ENCODE measurements around the gene DYRK1A.

DYRK1A gene

DNA sequence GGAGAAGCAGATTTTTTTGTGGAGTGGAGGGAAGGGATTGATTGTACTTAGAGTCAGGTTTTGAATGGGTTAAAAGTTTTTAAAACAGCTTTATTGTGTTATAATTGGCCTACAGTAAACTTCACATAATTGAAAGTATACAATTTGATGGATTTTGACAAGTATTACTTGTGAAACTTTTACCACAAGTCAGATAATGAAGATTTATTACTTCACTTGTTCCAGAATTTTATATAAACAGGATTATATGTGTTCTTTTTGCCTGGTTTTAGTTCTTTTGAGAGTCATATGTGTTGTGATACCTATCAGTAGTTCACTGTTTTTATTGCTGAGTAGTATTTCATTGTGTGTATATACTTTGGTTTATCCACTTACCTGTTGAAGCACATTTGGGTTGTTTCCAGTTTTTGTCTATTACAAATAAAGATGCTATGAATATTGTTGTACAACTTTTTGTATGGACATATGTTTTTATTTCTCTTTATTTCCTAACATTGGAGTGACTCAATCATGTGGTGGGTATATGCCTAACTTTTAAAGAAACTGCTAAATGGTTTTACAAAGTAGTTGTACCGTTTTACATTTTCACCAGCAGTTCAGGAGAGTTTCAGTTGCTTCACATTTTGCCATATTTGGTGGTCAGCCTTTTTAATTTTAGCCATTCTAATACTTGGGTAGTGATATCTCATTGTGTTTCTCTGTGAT is 71.0 kb downstream of the DYRK1A start:
- ATAC-seq (replicated peaks) (no peak), DNase-seq (no peak)
- no peaks in the 10 kb centered on the region for H3K9me3 Mint-ChIP-seq
- H3K27me3 Mint-ChIP-seq: no peaks in the 10 kb centered on the region
- H3K36me3 Mint-ChIP-seq (ENCODE audit: insufficient read depth): peaks cover 10% of the 10 kb centered on the region
- no peak overlapping the region for H3K4me3 Mint-ChIP-seq
- peak overlapping the region in 1 of 2 donors; percentile 22 for H3K27ac Mint-ChIP-seq
- peaks cover 45 to 48% of the 10 kb centered on the region in 2 donors for H3K4me1 Mint-ChIP-seq (ENCODE audit: low read depth in 2 of 2)

DNA sequence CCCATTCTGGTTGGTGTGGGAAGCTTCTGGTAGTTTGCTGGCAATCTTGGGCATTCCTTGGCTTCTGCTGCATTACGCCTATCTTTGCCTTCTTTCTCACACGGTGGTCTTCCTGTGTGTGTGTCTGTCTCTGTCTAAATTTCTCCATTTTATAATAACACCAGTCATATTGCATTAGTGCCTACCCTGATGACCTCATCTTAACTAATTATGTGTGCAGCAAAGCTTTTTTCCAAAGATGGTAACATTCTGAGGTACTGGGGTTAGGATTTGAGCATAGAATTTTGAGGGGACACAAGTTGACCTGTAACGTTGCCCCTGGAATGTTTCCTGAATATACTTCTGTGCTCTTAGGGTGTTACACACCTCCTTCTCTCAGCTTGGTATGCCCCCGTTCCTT is 77.1 kb downstream of the DYRK1A start:
- DNase-seq (no peak), ATAC-seq (replicated peaks) (no peak)
- peaks cover 62 to 77% of the 10 kb centered on the region in 2 donors for H3K4me1 Mint-ChIP-seq (ENCODE audit: low read depth in 2 of 2)
- no peaks in the 10 kb centered on the region for H3K9me3 Mint-ChIP-seq
- peaks cover 5% of the 10 kb centered on the region for H3K36me3 Mint-ChIP-seq (ENCODE audit: insufficient read depth)
- H3K27me3 Mint-ChIP-seq: no peaks in the 10 kb centered on the region
- peak overlapping the region; percentile 66 to 73 for H3K27ac Mint-ChIP-seq
- H3K4me3 Mint-ChIP-seq: peak overlapping the region in 1 of 2 donors; percentile 14

DNA sequence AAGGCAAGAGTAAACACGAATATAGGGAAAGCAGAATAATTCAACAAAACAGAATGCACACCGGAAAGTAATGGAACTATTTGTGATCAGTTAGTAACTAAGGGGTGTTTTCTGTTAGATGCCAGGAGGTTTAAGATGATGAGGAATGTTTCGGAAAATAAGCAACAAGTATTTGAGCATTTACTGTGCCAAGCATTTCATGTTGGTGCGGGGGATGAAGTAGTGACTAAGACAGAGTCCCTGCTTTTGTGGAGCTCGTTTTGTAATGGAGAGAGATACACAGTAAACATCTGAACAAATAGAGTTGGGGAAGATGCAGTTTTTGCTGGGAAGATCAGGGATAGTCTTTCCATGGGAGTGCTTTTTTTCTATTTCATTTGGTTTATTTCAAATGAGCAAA is 78.7 kb downstream of the DYRK1A start:
- no peak for ATAC-seq (replicated peaks)
- Mint-ChIP-seq H3K36me3 (ENCODE audit: insufficient read depth) (peaks cover 5% of the 10 kb centered on the region), H3K4me1 (ENCODE audit: low read depth in 2 of 2) (peaks cover 61 to 84% of the 10 kb centered on the region in 2 donors), H3K27ac (peak overlapping the region; percentile 7 to 57), H3K27me3 (no peaks in the 10 kb centered on the region), H3K4me3 (peak overlapping the region in 1 of 2 donors; percentile 2), H3K9me3 (no peaks in the 10 kb centered on the region)
- no peak for DNase-seq

DNA sequence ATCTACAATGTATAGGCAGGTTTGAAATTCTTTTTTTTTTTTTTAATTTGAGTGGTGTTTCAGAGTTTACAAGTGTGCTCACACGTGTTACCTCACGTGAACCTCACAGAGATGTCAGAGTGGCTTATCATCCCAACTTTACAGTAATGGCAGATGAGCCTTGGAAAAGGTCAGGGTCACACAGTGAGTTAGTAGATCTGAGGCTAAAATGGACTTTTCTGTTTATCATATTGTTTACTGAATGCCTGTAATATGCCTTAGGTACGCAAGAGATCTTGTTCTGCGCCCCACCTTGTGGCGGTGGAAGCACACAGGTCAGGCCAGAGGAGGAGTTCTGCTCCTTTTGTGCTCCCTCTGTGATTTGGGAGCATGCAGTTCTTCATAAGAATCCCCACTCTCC is 80.0 kb downstream of the DYRK1A start:
- Mint-ChIP-seq H3K27me3 (no peaks in the 10 kb centered on the region), H3K27ac (peak overlapping the region; percentile 7 to 33), H3K4me3 (no peak overlapping the region), H3K9me3 (no peaks in the 10 kb centered on the region), H3K36me3 (ENCODE audit: insufficient read depth) (peaks cover 5% of the 10 kb centered on the region), H3K4me1 (ENCODE audit: low read depth in 2 of 2) (peaks cover 56 to 83% of the 10 kb centered on the region in 2 donors)
- DNase-seq (no peak), ATAC-seq (replicated peaks) (peak; percentile 5)

DNA sequence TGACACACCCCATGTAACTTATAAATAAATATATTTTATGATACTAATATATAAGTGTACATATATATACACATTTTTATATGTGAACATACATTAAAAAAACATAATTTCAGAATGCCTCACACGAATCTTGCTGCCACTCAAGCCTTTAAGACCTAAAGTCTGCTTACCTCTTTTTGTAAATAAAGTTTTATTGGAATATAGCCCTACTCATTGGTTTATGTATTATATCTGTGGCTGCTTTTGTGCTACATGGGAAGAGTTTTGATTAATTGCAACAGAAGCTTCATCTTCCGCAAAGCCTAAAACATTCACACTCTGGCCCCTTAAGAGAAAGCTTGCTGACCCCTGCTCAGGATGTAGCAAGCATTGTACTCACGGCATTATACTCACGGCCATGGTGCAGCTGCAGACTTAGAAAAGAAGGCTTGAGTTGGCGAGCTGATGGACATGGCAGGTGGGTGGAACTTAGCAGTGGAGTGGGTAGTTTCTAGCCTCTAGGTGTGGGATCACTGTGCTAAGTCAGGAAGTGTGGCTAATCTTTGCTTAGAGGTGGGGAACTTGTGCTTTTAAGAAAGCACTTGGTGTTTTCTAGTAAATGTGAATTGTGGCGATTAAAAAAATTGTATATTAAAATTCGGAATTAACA is 80.8 kb downstream of the DYRK1A start:
- ATAC-seq (replicated peaks) (peak; percentile 47), DNase-seq (no peak)
- H3K36me3 Mint-ChIP-seq (ENCODE audit: insufficient read depth): no peaks in the 10 kb centered on the region
- peak overlapping the region in 1 of 2 donors; percentile 7 for H3K27ac Mint-ChIP-seq
- peaks cover 56 to 83% of the 10 kb centered on the region in 2 donors for H3K4me1 Mint-ChIP-seq (ENCODE audit: low read depth in 2 of 2)
- H3K9me3 Mint-ChIP-seq: no peaks in the 10 kb centered on the region
- H3K27me3 Mint-ChIP-seq: no peaks in the 10 kb centered on the region
- H3K4me3 Mint-ChIP-seq: peak overlapping the region in 1 of 2 donors; percentile 47

DNA sequence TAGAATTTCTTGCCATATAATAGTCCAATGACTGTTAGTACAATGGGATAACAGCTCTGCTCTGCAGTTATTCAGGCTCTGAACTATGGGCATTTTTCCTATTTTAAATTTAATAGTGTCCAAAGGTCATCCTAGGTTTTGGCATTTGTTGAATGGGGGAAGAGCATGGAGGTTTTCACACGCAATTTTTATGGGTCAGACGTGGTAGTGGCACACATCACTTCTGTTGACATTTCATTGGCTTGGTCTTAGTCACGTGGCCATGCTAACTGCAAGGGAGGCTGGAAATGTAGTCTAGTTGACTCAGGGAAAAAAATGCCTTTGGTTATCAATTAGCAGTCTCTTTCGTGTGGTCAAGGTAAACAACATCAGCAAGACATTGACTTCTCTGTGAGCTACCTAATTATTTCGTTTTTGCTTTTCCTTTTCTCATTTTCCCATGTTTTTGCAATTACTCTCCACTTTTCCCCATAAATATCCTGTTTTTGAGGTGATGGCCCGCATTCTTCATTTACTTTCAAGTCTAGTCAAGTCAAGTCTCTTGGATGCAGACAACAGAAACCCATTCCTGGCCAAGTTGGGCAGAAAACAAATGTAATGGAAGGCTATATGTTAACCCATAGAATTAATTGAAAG is 82.8 kb downstream of the DYRK1A start:
- no peaks in the 10 kb centered on the region for H3K9me3 Mint-ChIP-seq
- H3K4me1 Mint-ChIP-seq (ENCODE audit: low read depth in 2 of 2): peaks cover 49 to 76% of the 10 kb centered on the region in 2 donors
- no peaks in the 10 kb centered on the region for H3K36me3 Mint-ChIP-seq (ENCODE audit: insufficient read depth)
- H3K27ac Mint-ChIP-seq: peak overlapping the region in 1 of 2 donors; percentile 39
- H3K27me3 Mint-ChIP-seq: no peaks in the 10 kb centered on the region
- H3K4me3 Mint-ChIP-seq: no peak overlapping the region
- ATAC-seq (replicated peaks): no peak
- no peak for DNase-seq

DNA sequence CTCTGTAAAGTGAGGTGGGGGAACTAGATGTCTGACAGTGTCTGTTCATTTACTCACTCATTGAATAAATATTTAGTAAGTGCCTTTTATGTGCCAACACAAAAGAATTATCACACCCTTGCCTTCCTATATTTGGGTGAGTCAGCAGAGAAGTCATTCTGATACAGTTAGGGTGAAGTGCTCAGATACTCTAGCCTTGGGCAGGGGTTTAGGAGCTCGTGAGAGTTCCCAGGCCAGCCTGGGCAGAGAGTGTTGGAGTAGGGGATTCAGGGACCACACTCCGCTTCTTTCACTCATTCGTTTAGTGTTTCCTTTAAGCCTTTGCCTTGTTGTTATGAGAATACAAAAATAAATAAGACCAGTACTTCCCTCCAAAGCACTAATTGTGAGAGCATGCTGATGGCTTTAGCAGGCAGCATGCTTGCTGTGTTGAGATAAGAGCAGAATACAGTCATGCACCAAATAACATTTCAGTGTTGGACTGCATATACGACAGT is 83.9 kb downstream of the DYRK1A start:
- no peak for DNase-seq

DNA sequence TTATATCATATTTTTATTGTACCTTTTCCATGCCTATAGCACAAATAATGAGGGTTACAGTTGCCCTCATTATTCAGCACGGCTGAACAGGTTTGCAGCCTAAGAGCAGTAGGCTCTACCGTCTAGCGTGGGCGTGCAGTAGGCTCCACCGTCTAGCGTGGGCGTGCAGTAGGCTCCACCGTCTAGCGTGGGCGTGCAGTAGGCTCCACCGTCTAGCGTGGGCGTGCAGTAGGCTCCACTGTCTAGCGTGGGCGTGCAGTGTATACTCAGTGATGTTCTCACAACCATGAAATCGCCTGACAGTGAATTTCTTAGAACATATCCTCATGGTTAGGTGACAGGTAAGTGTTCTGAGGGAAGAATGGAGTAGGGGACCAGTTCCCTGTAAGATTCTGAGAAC is 84.9 kb downstream of the DYRK1A start:
- Mint-ChIP-seq H3K36me3 (ENCODE audit: insufficient read depth) (peaks cover 5% of the 10 kb centered on the region), H3K9me3 (no peaks in the 10 kb centered on the region), H3K4me3 (peak overlapping the region in 1 of 2 donors; percentile 6), H3K27ac (peak overlapping the region in 1 of 2 donors; percentile 7), H3K27me3 (no peaks in the 10 kb centered on the region), H3K4me1 (ENCODE audit: low read depth in 2 of 2) (peaks cover 52 to 77% of the 10 kb centered on the region in 2 donors)
- ATAC-seq (replicated peaks) (no peak), DNase-seq (no peak)

More for the DNA sequence above, 83.9 kb downstream of the DYRK1A start:
- Mint-ChIP-seq H3K27me3 (no peaks in the 10 kb centered on the region), H3K36me3 (ENCODE audit: insufficient read depth) (peaks cover 5% of the 10 kb centered on the region), H3K27ac (peak overlapping the region in 1 of 2 donors; percentile 39), H3K9me3 (no peaks in the 10 kb centered on the region), H3K4me1 (ENCODE audit: low read depth in 2 of 2) (peaks cover 45 to 72% of the 10 kb centered on the region in 2 donors), H3K4me3 (no peak overlapping the region)
- ATAC-seq (replicated peaks): no peak

DNA sequence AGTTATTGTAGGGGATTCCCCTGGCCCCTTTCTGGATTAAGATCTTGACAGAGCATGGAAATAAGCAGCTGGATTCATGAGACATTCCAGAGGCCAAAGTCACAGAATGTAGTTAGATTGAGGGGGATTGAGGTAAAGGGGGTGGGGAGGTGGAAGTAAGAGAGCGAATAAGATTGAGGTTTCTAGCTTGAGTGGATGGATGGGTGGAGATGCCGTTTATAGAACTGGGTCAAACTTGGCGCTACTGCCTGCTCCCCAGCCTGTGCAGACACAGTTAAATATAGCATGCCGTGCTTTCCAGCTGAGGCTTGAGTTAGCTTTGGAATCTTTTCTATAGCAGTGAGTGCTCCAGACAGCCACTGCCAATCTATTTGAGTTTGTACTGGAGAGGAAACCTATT is 85.7 kb downstream of the DYRK1A start:
- peak; percentile 54 for ATAC-seq (replicated peaks)
- Mint-ChIP-seq H3K36me3 (ENCODE audit: insufficient read depth) (peaks cover 5% of the 10 kb centered on the region), H3K4me3 (no peak overlapping the region), H3K4me1 (ENCODE audit: low read depth in 2 of 2) (peaks cover 53 to 75% of the 10 kb centered on the region in 2 donors), H3K9me3 (no peaks in the 10 kb centered on the region), H3K27me3 (no peaks in the 10 kb centered on the region), H3K27ac (peak overlapping the region; percentile 7 to 63)
- no peak for DNase-seq

DNA sequence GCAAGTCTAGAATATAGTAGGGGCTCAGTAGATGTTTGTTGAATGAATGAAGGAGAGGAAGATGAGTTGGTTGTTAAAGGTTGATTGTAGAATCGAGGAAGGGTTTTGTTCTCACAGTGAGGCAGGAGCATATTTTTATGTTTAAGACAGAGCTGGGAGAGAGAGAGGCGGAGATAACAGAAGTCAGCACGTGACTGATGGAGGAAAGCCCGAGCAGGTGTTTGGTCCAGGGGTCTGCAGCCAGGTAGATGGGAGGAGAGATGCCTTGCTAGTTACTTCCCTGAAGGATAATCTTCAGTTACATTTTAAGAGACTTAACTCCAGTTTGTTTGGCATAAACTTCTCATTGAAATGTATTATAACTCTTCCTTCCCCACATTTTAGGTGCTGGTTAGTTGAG is 86.8 kb downstream of the DYRK1A start:
- Mint-ChIP-seq H3K27me3 (no peaks in the 10 kb centered on the region), H3K4me1 (ENCODE audit: low read depth in 2 of 2) (peaks cover 58 to 78% of the 10 kb centered on the region in 2 donors), H3K27ac (no peak overlapping the region), H3K4me3 (no peak overlapping the region), H3K36me3 (ENCODE audit: insufficient read depth) (peaks cover 10% of the 10 kb centered on the region), H3K9me3 (no peaks in the 10 kb centered on the region)
- no peak for DNase-seq
- ATAC-seq (replicated peaks): no peak

DNA sequence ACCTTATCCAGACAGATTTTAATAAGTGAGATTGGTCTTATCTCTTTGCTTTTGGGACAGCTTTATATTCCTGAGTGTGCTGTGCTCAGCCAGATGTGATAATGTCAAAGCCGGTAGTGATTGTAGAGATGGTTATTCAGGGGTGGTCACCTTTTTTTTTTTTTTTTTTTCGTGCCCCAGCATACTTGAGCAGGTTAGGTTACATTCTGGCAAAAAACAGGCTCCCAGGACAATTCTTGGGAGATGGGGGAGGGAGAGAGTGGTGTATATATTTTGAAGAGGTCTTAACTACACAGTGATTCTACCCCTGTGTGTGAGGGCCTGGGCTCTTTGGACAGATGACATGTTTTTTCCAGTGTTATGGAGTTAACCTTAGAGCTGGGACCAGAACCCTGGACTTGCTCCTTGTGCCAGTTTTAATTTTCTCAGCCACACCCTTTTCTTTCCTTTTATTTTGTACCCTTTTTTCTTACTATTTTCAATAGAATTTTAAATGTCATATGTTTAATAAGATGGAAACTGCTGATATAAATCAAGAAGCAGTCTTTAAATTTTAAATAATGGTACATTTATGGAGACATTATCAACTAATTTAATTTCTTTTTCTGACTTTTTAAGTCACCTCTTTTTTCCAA is 88.4 kb downstream of the DYRK1A start:
- no peaks in the 10 kb centered on the region for H3K27me3 Mint-ChIP-seq
- ATAC-seq (replicated peaks): no peak
- H3K27ac Mint-ChIP-seq: peak overlapping the region; percentile 17 to 62
- no peak for DNase-seq
- H3K9me3 Mint-ChIP-seq: no peaks in the 10 kb centered on the region
- H3K36me3 Mint-ChIP-seq (ENCODE audit: insufficient read depth): peaks cover 10% of the 10 kb centered on the region
- peaks cover 65 to 77% of the 10 kb centered on the region in 2 donors for H3K4me1 Mint-ChIP-seq (ENCODE audit: low read depth in 2 of 2)
- H3K4me3 Mint-ChIP-seq: peak overlapping the region; percentile 23 to 35

DNA sequence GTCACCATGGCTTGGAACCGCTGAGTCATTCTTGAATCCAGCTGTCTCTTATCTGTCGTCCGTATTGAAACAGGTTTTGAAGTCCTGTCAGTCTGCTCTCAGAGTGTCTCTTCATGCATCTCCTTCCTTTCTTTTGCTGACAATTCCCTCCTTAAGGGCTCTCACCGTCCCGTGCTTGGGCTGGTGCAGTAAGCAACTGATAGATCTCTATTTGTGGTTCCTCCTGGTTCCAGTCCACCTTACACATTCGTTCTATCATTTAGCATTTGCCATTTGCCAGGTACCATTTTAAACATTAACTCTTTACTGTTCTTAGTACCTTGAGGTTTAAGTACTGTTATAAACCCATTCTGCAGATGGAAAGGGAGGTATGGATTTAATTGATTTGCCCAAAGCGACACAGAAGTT is 88.9 kb downstream of the DYRK1A start:
- Mint-ChIP-seq H3K36me3 (ENCODE audit: insufficient read depth) (peaks cover 10% of the 10 kb centered on the region), H3K4me3 (peak overlapping the region in 1 of 2 donors; percentile 23), H3K27ac (peak overlapping the region; percentile 44 to 62), H3K4me1 (ENCODE audit: low read depth in 2 of 2) (peaks cover 61 to 77% of the 10 kb centered on the region in 2 donors), H3K27me3 (no peaks in the 10 kb centered on the region), H3K9me3 (no peaks in the 10 kb centered on the region)
- no peak for DNase-seq
- no peak for ATAC-seq (replicated peaks)

DNA sequence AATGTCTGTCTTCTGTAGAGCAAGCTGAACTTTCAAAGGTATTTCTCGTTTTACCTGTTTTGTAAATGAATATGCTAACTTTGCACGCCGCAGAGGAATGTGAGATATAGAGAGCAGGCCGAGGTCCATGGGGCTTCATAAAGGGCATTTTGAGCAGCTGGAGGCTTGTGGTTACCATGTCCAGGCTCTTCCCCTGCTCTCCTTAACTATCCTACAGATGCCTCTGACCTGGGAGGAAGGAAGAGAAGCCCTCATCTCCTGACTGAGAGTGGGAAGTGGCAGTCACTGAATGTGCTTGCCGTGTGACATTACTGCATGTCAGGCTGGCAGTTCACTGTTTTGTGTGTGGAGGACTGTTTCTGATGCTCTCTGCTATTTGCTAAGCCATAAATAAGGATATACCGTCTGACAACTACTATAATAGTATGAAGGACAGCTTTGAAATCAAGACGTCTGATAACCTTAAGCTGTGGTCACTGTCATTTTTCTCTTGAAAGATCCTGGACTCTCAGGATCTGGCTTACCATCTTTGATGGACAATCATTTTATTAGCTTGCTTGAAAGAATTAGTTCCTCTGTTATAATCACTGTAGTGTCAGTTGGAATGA is 92.2 kb downstream of the DYRK1A start:
- Mint-ChIP-seq H3K27ac (peak overlapping the region; percentile 87 to 92), H3K4me3 (peak overlapping the region in 1 of 2 donors; percentile 55), H3K4me1 (ENCODE audit: low read depth in 2 of 2) (peaks cover 65 to 74% of the 10 kb centered on the region in 2 donors), H3K27me3 (no peaks in the 10 kb centered on the region), H3K9me3 (no peaks in the 10 kb centered on the region), H3K36me3 (ENCODE audit: insufficient read depth) (peaks cover 29% of the 10 kb centered on the region)
- ATAC-seq (replicated peaks) (no peak), DNase-seq (no peak)

All from effector memory CD8-positive, alpha-beta T cell (primary cell).